Hematopoietic multipotent progenitor cell (in vitro differentiated cells): ENCODE results near the gene HTR3B. TPM values are rescaled to one million over a fixed set of nuclear protein-coding genes. Genes with fewer than 3 reads are reported as not detected.
"Not testable (repeated sequence)": the region's sequence is repeated elsewhere in the genome, so short reads cannot be mapped to it uniquely, and the experiment has no call there.

Experiments used
- DNase-seq, 3 donors: peaks; one replicate each; pipeline ENCODE4 v3.0.0-alpha.2; 2011 to 2015; ENCODE audit warnings: low read depth in 2 of 3, low spot score in 2 of 3
- total RNA-seq: library from RNA; depleted of rRNA; stranded (reverse); fragments of >200 nt; gene quantifications from one replicate; pipeline ENCODE4 v1.2.3, GENCODE V29; 2012

The HTR3B gene
- total RNA-seq, 1 donor, result not detected

DNA sequence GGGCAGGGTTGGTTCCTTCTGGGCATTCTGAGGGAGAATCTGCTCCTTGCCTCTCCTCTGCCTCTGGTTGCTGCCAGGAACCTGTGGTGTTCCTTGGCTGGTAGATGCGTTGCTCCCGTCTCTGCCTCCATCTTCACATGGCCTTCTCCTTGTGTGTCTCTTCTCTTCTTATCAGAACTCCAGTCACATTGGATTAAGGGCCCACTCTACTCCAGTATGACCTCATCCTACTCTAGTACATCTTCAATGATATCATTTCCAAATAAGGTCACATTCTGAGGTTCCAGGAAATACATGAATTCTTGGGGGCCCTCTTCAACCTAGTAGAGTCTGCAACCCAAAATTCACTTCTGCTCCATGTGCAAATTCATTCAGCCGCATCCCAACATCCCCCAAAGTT lies 33.3 kb downstream of the HTR3B start:
- no peak for DNase-seq

- no peak for DNase-seq
Measured at GRCh38 chr11:113942256-113942655, 37.7 kb downstream of the HTR3B start.

- DNase-seq, result not testable (repeated sequence)
Measured at GRCh38 chr11:113946162-113946561, 41.6 kb downstream of the HTR3B start.

DNA sequence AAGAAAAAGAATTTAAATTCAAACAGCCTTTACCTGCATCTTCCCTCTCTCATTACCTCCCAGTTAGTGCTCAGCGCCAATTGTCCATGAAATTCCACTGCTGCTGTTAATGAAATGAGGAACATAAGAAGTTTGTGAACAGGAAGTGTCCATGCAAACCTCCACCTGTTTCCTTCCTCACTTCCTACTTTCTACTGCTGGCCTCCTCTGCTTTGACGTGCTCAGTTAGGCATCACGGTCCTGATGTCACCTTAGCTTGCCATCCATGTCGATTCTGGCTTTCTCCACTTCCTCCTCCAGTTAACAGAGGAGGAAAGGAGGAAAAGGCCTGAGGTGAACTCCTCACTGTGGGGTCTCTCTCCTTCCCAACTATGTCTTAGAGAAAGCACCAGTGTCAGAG lies 43.4 kb downstream of the HTR3B start:
- no peak for DNase-seq

DNA sequence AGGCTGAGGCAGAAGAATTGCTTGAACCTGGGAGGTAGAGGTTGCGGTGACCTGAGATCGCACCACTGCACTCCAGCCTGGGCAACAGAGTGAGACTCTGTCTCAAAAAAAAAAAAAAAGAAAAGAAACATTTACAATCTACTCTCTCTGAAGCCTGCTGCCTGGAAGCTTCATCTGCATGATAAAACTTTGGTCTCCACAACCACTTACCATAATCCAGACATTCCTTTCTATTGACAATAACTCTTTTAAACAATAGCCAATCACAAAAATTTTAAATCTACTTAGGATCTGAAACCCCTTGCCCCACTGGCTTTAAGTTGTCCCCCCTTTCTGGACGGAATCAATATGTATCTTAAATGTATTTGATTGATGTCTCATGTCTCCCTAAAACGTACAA lies 45.3 kb downstream of the HTR3B start:
- no peak for DNase-seq

- DNase-seq, result no peak
Measured at GRCh38 chr11:113951537-113951936, 46.9 kb downstream of the HTR3B start.

GRCh38 chr11:113952070-113952469 lies 47.5 kb downstream of the HTR3B start:
- no peak for DNase-seq

- no peak for DNase-seq
Measured at GRCh38 chr11:113952588-113952987, 48.0 kb downstream of the HTR3B start.

- DNase-seq, result no peak
Measured at GRCh38 chr11:113954235-113954634, 49.6 kb downstream of the HTR3B start.

- no peak for DNase-seq
Measured at GRCh38 chr11:113956986-113957385, 52.4 kb downstream of the HTR3B start.

DNA sequence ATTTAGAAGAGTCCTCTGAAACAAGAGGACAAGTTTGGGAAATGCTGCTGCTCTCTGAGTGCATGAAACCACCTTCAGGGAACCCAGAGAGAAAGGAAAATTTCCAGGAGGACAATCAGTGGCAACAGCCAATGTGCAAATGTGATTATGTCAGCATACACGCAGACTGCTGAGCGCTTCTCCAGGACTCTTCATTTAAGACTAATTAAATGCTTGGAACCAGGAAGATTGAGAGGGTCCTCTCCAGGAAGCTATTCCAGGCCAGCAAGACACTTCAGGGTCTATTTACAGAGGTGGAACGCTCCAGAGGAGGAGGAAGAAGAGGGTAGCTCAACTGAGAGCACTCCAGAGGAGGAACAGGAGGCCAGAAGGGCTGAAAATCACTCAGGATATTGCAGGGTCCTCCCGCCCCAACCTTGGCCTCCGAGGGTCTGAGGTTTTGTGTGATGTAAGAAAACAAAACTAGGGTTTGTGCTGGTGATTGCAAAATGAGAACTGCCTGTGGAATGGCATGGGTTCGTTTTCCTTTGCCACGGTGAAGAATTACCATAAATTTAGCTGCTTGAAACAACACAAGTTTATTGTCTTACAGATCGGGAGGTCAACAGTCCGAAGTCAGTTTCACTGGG lies 56.2 kb downstream of the HTR3B start:
- no peak for DNase-seq

DNA sequence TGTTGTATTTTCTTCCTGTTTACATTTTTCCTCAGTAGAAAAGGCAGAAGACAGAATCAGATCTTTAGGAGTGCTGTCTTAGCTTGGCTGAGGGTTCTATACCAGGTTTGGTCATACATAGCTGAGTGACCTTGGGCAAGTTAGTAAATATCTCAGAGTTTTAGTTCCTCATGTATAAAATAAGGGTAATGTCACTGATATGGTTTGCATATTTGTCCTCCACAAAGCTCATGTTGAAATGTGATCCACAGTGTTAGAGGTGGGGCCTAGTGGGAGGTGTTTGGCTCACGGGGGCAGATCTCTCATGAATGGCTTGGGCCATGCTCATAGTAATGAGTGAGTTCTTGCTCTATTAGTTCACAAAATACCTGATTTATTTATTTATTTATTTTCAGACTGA lies 62.8 kb downstream of the HTR3B start:
- DNase-seq, result no peak

- no peak for DNase-seq
Measured at GRCh38 chr11:113971506-113972195, 67.1 kb downstream of the HTR3B start.

DNA sequence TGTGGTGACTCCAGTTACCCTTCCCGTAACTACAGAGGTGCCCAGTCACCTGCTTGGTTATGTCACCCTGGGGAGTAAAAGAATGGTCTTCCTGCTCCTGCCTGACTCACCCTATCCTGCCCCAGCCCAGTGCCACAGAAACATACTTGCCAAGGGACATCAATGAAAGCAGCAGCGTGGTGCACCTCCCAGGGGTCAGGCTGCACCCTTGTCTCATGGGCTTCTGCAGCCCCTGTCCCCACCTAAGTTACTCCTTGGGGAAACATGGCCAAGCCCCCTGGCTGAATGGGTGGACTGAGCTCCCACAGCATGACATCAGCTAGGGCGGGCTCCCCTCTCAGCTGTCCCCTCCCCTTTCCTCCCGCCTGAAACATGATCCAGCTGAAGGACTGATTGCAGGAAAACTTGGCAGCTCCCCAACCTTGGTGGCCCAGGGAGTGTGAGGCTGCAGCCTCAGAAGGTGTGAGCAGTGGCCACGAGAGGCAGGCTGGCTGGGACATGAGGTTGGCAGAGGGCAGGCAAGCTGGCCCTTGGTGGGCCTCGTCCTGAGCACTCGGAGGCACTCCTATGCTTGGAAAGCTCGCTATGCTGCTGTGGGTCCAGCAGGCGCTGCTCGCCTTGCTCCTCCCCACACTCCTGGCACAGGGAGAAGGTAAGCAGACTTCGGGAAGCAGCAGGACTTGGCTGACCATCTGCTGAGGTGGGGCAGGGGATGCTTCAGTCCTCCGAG lies 70.3 kb downstream of the HTR3B start, which contains the start of gene HTR3A:
TSS of gene HTR3A (plus strand) at position 368 of the 730 bp plus-strand sequence. CDS start at position 586, 218 bp downstream.
- DNase-seq, result no peak

DNA sequence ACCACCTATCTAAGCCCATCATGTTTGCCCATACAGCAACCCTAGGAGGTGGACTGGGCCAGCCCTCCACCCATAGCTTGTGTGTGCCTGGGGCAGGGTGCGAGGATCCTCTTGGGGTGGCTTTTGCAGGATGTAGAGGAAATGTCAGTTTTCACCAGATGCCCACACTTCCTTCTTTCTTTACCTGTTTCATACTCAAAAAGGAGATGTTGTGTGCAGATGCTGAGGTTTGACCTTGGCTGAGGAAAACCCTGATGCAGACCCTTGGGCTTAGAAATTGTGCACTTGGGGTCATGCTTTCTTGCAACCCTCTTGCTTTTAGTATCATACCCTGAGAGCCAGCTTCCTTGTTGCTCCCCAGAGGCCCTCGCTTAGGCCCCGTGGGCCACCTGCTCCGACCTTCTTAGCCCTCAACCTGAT lies 72.5 kb downstream of the HTR3B start:
- no peak for DNase-seq

DNA sequence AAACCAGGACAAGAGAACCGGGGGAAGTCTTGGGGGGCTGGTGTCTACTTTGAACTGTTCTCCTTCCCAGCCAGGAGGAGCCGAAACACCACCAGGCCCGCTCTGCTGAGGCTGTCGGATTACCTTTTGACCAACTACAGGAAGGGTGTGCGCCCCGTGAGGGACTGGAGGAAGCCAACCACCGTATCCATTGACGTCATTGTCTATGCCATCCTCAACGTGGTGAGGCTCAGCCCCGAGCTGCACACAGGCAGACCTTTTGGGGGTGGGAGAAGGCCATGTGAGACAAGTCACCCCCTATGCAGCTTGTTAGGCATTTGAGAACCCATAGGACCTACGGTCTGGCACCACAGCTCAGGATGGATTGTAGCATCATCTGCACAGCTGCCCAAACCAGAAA lies 73.1 kb downstream of the HTR3B start:
- peak in 1 of 3 donors; percentile 9 for DNase-seq

DNA sequence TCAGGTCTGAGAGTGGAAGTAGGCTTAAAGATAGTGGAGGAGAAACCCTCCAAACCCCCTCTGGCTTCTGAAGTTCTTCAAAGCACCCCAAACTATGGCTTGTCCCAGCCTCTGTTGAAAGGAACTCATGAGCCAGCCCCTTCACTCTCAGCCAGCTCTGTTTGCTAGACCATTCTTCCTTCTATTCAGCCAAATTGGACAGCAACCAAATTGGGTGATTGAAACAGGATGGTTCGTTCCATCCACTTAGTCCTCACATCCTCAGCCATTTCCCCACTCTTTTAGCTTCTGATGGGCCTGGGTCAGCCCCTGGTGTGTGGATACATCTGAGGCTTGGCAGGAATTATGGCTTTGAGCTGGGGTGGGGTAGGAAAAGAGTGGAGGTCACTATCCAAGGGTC lies 74.8 kb downstream of the HTR3B start:
- DNase-seq, result no peak

DNA sequence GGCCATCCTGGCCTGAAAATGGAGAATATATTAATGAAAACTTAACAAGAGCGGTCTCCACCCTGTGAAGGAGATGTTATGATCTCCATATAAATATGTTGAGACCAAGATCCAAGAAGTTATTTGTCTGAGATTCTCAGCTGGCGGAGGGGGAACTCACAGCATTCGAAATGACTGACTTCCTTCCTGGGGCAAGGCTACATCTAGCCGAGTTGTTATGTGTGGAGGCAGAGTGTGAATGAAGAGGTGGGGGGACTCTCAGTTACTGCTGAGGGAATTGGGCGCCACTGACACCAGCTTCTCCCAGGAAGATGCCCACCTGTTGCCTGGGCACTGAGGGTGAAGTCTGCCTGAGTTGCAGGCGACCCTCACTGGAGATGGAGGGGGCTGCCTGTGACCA lies 76.2 kb downstream of the HTR3B start:
- DNase-seq, result no peak

GRCh38 chr11:113982306-113982705 lies 77.7 kb downstream of the HTR3B start:
- no peak for DNase-seq

GRCh38 chr11:113984781-113985180 lies 80.2 kb downstream of the HTR3B start:
- no peak for DNase-seq

- DNase-seq, result no peak
Measured at GRCh38 chr11:113985906-113986305, 81.3 kb downstream of the HTR3B start.
